Right renal cortex interstitium (tissue), 3 donors: ENCODE measurements around the gene MAP4. TPM values are rescaled to one million over a fixed set of nuclear protein-coding genes. Genes with fewer than 3 reads are reported as not detected.

Experiments used
- DNase-seq, 3 donors: peaks; one replicate each; pipeline ENCODE4 v3.0.0-alpha.2; 2013; ENCODE audit warnings: low read depth in 3 of 3, low spot score in 2 of 3
- polyA plus RNA-seq, 3 donors: library from polyadenylated mRNA; unstranded; fragments of 120-200 nt; gene quantifications; one replicate each; pipeline ENCODE4 v1.2.1, GENCODE V29; 2013; ENCODE audit not compliant: insufficient read length in 3 of 3

Gene MAP4
- polyA plus RNA-seq, 3 donors, result 176 to 187 (median 182) TPM

DNA sequence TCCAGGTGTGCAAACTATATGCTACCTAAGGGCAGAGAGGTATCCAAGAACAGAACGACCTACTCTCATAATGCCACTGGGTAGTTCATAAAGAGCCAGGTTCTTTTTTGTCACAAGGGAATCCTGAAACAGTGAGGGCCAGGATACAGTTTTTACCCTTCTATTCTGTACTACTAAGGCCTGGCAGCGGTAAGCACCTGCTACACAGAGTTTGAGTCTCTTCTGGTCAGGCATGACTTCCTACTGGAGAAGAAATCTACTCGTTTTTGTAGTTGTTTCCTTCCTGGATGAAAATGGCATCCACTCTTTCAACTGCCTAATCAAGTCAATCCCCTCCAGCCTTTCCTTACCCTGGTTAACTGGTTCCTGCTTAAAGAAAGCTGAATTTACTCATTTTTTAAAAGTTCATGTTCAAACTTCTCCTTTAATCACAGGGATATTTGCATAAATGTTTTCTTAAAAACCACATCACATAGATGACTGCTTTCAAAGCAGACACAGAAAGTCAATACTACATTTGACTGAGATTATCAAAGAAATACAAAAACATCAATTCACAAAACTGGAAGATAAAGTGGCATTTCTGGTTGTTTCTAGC, 40.0 kb downstream of the MAP4 start:
- DNase-seq, result no peak

DNA sequence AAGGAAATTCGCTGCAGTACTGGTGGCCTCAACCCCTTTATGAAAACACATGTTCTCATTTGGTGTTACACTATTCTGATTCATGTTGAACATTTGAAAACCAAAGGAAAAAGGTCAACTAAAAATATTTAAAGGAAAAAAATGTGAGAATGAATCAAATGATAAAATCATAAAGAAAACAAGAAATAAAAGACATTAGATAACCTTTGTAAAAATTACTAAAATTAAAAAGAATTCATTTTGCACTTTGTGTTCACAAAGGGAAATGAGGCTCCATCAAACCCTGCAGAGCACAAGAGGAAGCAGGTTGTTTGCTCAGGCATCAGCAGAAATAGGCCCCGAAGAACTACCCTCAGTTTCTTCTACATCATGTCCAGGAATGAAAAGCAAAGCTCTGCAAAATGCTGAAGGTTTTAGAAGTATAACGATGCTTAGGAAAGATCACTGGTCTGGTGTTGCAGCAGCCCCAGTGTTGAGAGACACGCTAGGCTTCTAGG, 41.2 kb downstream of the MAP4 start:
- no peak for DNase-seq

DNA sequence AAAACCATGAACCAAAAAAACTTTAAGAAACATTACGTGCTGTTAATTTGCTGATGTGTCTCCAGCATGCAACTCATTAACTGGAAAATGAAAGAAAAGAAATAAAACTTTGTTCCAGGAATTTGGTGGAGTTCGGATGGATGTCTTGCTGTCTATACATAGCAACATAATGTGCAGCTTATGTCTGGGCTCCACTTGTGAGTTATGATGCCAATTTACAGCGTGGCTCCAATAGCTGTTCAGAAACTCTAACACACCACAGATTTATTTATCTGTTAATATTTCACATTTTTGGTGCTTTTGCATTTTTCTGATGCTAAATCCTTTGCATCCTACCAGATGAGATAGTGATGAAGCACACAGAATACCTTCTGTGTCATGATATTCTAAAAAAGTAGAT, 45.1 kb downstream of the MAP4 start:
- DNase-seq, result no peak

DNA sequence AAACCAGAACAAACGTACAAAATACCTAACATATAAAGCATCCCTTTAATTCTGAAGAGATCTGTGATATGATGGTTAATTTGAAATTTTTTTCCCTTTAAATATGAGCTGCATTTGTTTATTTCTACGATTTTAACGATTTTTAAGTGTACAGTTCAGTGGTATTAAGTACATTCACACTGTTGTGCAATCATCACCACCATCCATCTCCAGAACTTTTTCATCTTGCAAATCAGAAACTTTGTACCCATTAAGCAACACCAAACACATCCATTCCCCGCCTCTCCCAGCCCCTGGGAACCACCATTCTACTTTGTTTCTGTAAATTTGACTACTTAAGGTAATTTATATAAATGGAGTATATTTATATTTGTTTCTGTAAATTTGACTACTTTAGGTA, 51.5 kb downstream of the MAP4 start:
- DNase-seq, result no peak

GRCh38 chr3:47961815-47962606, 54.2 kb downstream of the MAP4 start:
- DNase-seq, result no peak

GRCh38 chr3:47961036-47961435, 55.2 kb downstream of the MAP4 start:
- no peak for DNase-seq

DNA sequence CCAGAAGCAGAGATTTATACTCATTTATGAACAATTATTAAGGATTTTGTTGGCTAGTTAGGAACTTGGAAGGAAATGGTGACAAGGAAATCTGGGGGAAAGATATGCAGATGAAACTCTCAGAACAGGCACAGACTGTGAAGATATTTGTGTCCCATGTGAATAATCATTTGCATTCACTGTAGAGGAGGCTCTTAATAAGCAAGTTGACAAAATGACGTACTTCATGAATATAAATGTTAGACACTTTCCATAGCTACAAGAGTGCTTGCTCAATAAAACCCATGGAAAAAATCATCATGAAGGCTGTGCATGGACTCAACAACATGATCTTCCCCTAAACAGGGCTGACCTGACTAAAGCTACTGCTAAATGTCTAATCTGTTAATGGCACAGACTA, 59.7 kb downstream of the MAP4 start:
- no peak for DNase-seq

- no peak for DNase-seq
These were observed 61.6 kb downstream of the MAP4 start for GRCh38 chr3:47954567-47954966.

DNA sequence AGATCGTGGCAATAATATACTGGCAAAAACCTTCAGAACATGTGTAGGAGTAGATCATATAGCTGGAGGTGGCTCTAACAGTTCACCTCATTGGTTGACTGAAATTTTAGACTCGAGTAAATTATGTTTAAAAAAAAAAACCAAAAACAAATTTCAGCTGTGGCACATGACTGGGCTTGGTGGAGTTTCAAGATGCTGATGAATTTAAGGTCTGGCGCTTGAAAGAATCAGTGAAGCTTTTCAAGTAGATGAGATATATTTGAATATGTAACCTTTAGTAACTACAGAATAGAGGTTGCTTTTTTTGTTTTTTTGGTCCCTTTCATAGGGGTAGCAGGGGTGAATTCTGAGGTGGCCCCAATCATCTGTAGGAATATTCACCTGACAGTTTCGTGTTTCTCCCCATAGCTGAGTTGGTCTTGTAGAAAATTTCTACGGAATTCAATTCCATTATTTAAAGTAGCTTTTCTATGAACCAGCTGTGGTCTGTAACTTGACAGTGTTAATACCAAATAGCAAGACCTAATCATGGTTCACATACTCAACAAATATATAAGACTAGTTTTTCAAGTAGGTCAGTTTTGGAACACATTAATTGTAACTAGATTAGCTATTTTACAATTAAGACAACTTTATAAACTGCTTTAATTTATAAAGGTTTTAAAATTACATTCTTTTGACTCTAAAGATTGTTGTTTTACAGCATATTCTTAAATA, 65.6 kb downstream of the MAP4 start:
- DNase-seq, result no peak

DNA sequence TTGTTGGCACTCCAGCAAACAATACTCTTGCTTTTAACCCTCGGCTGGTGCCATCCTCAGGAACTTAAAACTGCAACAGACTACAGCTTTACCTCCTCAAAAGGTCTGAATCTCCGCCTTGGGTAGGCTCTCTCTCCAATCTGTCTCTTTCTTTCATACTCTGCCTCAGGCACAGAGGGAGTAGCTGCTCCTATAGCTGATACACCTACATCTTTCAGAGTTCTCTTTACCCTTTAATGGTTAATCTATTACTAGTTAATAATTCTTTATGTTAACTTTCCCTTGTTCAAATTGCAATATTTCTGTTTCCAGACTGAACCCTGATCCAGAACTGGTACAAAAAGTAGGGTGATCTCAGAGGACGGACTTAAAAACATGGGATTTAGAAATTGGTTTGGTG, 66.2 kb downstream of the MAP4 start:
- DNase-seq, result no peak

DNA sequence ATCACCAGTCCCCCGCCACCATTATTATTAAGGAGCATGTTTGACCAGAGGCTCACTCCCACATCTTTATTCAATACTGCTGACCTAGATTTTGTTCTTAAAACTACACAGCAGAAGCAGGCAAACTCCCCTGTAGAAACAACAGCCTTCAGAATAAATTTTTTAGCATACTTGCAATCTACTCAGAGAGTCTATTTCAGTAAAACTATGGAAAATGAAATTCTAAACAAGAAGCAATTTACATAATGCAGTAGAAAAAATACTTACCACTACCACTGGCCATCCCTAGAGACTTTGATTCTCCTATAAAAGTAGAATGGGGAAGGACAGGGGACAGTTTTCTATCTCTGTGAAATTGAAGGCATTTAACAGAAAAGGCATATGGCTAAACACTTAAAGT, 76.0 kb downstream of the MAP4 start:
- no peak for DNase-seq

DNA sequence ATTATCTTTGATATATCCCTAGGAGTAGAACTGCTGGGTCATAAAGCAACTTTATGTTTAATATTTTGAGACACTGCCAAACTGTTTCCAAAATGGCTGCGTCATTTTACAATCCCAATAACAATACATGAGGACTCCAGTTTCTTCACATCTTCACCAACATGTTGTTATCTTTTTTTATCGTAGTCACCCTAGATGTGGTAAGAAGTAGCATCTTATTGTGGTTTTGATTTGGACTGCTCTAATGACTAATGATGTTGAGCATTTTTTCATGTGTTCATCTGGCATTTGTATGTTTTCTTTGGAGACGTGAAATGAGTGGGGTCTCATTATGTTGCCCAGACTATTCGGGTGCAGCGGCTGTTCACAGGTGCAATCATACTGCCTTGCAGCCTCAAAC, 83.8 kb downstream of the MAP4 start:
- DNase-seq, result no peak

DNA sequence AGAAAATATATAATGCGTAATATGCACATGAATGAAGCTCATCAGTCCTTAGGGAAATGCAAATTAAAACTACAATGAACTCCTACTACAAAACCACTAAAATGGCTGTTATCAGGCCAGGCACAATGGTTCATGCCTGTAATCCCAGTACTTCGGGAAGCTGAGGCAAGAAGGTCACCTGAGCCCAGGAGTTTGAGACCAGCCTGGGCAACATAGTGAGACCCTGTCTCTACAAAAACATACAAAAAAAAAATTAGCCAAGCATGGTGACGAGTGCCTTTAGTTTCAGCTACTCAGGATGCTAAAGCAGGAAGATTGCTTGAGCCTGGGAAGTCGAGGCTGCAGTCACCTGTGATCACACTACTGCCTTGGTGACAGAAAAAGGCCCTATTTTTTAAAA, 85.2 kb downstream of the MAP4 start:
- DNase-seq, result no peak

DNA sequence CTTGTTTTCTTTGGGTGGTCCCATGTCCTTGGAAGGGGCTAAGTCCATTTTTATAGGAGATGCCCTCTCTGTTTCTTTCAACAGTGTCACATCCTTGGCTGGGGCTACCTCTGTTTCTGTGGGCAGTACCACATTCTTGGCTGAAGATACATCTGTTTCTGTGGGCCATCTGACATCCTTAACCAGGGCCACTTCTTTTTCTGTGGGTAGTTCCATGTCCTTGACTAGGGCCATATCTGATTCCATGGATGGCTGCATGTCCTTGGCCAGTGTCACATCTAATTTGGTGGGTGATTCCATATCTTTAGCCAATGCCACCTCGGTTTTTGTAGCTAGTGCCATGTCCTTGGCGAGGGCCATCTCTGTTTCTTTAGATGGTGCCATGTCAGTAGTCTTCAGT, 99.5 kb downstream of the MAP4 start:
- DNase-seq, result no peak

- DNase-seq, result no peak
These were observed 100.0 kb downstream of the MAP4 start for GRCh38 chr3:47916201-47916600.

DNA sequence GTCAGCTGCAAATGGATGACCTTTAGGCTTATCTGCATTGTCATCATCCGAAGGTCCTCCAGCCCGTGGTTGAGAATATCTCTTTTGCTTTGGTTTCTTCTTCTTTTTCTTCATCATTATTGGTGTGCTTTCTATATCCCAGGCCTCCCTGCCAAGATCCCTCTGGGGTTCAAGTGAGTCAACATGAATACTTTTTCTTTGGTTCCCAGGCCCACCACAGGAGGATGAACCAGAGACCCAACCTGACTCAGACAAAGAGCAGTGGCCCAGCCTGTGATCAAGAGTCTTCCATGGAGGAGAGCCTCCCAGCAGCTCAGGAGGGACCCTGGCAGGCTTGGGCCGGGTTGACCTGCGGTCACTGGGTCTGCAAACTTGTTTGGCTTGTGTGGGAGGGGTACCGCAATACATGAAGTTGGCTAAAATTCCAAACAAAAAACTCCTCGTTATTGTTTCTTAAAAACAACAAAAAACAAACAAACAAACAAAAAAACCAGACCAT, 104.2 kb downstream of the MAP4 start:
- DNase-seq, result no peak

DNA sequence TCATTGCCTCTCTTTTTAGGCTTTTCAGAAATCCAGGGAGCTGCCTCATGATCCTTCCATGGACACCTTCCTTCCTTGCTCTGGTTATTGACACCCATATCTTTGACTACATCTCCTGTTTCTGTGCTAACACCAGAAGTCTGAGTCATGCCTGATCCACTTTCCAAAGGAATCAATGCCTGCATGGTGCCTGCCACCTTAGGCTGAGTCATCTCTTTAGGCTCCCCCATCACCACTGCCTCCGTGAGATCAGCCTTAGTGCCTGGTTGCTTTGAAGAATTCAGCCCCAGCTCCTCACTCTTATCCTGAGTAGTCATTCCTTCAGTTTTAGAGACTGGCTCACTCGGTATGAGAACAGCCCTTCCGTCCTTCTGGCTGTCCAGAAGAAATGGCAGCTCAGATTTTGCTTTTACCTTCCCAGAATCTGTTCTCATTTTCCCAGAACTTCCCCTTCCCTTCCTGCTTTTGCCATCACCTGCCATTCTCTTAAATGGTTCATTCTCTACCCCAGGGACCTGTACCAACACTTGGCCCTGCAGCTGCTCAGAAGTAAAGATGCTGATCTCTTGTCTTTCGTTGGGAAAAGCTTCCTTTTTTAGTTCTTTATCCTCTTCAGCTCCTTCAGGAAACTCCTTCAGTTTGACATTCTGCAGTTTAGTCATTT, 105.3 kb downstream of the MAP4 start:
- DNase-seq, result no peak

DNA sequence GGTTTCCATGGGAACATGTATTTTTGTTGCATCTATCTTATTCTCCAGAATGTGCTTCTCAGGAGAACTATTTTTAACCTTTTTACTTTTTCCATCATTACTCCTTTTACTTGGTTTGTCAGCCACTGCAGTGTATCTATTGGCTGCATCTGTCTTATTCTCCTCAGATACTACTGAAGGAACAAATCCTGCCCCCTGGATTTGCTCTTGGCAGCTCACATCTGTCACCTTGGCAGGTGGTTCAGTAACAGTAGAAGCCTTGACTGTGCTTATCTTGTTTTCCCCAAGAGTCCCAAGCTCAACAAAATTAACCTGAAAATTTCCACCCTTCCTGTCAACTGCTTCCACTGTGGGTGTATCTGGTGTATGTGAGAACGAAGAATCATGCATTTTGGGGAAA, 106.0 kb downstream of the MAP4 start:
- no peak for DNase-seq

DNA sequence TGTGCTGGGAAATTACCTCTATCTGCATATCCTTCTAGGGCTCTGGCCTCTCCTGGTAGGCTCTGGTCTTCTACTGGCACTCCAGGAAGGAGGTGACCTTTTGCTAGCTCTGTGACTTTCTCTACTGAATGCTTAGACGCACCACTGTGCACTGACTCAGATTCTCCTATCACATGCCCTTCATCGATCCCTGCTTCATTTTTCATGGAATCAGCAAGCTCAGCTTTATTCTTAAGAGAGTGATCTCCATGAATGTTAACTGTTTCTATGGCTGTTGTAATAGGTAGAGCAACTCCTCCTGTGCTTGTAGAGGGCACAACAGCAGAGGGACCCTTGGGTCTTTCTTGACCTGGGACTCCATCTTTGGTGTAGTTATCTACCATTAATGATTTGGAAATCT, 106.6 kb downstream of the MAP4 start:
- DNase-seq, result no peak

DNA sequence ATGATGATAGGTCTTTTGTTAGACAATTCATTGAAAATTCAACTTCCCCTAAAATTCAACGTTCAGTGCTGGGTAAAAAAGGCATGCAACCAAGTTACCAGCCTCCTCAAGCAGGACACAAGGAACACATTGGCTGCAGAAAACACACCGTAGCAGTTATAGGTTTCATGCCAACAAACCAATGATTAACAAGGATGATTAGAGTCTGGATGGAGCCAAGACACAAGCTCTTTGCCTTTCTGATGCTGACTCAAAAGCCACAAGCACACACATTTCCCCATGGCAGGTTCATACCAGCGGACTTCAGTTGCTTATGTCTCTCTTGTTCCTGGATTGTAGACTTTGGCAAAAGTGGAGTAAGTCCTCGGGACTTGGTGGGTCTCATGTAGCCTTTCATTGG, 107.5 kb downstream of the MAP4 start:
- DNase-seq, result no peak

DNA sequence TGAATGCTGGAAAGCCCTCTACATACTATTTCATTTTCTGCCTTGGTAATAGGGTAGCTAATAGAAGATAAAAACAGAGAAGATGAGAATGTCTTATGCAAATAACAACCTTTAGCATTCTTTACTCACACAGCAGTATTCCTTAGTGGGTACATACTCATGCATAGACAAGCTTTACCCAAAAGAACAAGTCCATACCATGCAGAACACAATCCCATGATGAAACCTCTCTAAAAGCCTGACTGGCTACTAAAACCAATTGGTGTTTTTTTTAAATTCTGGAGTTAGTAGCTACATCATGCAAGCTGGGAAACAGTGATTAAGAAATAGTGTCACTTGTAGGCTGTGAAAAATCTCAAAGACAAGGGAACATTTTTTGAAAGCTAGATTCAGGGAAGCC, 108.4 kb downstream of the MAP4 start:
- no peak for DNase-seq
